PC-3 (cell line): ENCODE data around the gene ILDR1. TPM values are rescaled to one million over a fixed set of nuclear protein-coding genes. Genes with fewer than 3 reads are reported as not detected.

ENCODE experiments used
- ATAC-seq: fragments of 200-7000 bp; cut with Tn5 transposase; 2 replicates; pipeline ENCODE4 v1.9.1; 2020; ENCODE audit warnings: mild to moderate bottlenecking, moderate library complexity
- BruUV-seq: library from RNA; stranded (reverse); fragments of 400-500 nt; replicated peaks from 2 replicates; lab custom pipeline; 2021; lab: Mats Ljungman, UMichigan
- CTCF ChIA-PET: fragments of 300-600 bp; sonication (Branson Sonifier 250); formaldehyde crosslinking; loops from one replicate; lab custom pipeline; 2022; ENCODE audit warnings: antibody characterized with exemption; lab: Charles Lee
- POLR2A ChIA-PET: fragments of 300-600 bp; sonication (Branson Sonifier 250); formaldehyde crosslinking; loops from one replicate; lab custom pipeline; 2022; ENCODE audit warnings: antibody characterized with exemption; ENCODE audit not compliant: unreplicated experiment; lab: Charles Lee
- DNase-seq: peaks from one replicate; pipeline ENCODE4 v3.0.0-alpha.2; 2015
- H2AFZ ChIP-seq: fragments of 300-600 bp; sonication (generic); 2 replicates; pipeline ENCODE4 v1.6.0; 2016; ENCODE audit warnings: antibody characterized with exemption, low read length
- H3F3A ChIP-seq: fragments of 300-600 bp; sonication (generic); one replicate; pipeline ENCODE4 v1.6.0; 2017; ENCODE audit warnings: antibody characterized with exemption, low read length, control low read depth, mild to moderate bottlenecking; ENCODE audit not compliant: unreplicated experiment
- H3K27ac ChIP-seq: fragments of 300-600 bp; sonication (generic); 2 replicates; pipeline ENCODE4 v1.5.1; 2016; ENCODE audit warnings: mild to moderate bottlenecking, low read length
- H3K27me3 ChIP-seq: fragments of 300-600 bp; sonication (generic); 2 replicates; pipeline ENCODE4 v1.6.1; 2016; ENCODE audit warnings: low read length, mixed read lengths
- H3K36me3 ChIP-seq: fragments of 300-600 bp; sonication (generic); 2 replicates; pipeline ENCODE4 v1.6.1; 2016; ENCODE audit warnings: low read depth, mixed run types, low read length, mixed read lengths
- H3K4me1 ChIP-seq: fragments of 300-600 bp; sonication (generic); 2 replicates; pipeline ENCODE4 v1.5.1; 2016; ENCODE audit warnings: low read length; ENCODE audit not compliant: insufficient read depth
- H3K4me2 ChIP-seq: fragments of 300-600 bp; sonication (generic); 2 replicates; pipeline ENCODE4 v1.6.0; 2016; ENCODE audit warnings: low read length
- H3K4me3 ChIP-seq: fragments of 300-600 bp; sonication (generic); 2 replicates; pipeline ENCODE4 v1.5.1; 2016; ENCODE audit warnings: mild to moderate bottlenecking, low read length, mixed read lengths
- H3K79me2 ChIP-seq: fragments of 300-600 bp; sonication (generic); 2 replicates; pipeline ENCODE4 v1.6.1; 2017; ENCODE audit warnings: low read length, mixed read lengths
- H3K9ac ChIP-seq: fragments of 300-600 bp; sonication (generic); 2 replicates; pipeline ENCODE4 v1.6.0; 2016; ENCODE audit warnings: mild to moderate bottlenecking, low read length
- H3K9me2 ChIP-seq: fragments of 300-600 bp; sonication (generic); replicated peaks from 2 replicates; pipeline ENCODE4 v1.6.1; 2016; ENCODE audit warnings: mixed run types, low read length, mixed read lengths
- H3K9me3 ChIP-seq: fragments of 300-600 bp; sonication (generic); 2 replicates; pipeline ENCODE4 v1.6.1; 2016; ENCODE audit warnings: low read length, mixed read lengths
- H4K20me1 ChIP-seq: fragments of 300-600 bp; sonication (generic); 2 replicates; pipeline ENCODE4 v1.6.1; 2016; ENCODE audit warnings: low read length, mixed read lengths
- CTCF ChIP-seq: fragments of 300-600 bp; sonication (generic); conservative IDR thresholded peaks from 2 replicates; pipeline ENCODE4 v1.5.1; 2017; ENCODE audit warnings: antibody characterized with exemption, low read depth, mild to moderate bottlenecking, low read length
- EZH2 ChIP-seq: fragments of 300-600 bp; sonication (generic); IDR thresholded peaks from one replicate; pipeline ENCODE4 v1.6.1; 2017; ENCODE audit warnings: antibody characterized with exemption, mild to moderate bottlenecking, low read length; ENCODE audit not compliant: unreplicated experiment
- EZH2phosphoT487 ChIP-seq: fragments of 300-600 bp; sonication (generic); IDR thresholded peaks from 2 replicates; pipeline ENCODE4 v1.6.1; 2018; ENCODE audit warnings: mild to moderate bottlenecking, antibody characterized with exemption, low read length, borderline replicate concordance
- intact Hi-C: fragments of 100-400 bp; cut with micrococcal nuclease; formaldehyde crosslinking; loops from 2 replicates; pipeline ENCODE4 v1.9.0; 2023
- total RNA-seq: library from RNA; depleted of rRNA; stranded (reverse); fragments of >200 nt; gene quantifications from 2 replicates; pipeline ENCODE4 v1.2.3, GENCODE V29; 2014

Gene ILDR1
- total RNA-seq, 1 experiment from 2014 or later = 5.6 TPM

GRCh38 chr3:121998611-121999473 is 23.2 kb downstream of the ILDR1 start:
- Histone ChIP-seq H2AFZ (no peak overlapping the region), H3K36me3 (no peaks in the 10 kb centered on the region; the same call in 1 of the 2 replicates), H3K4me2 (0 out of 2 replicates have a peak overlapping the region, but pooled peaks have one; percentile 3), H3K9me3 (no peaks in the 10 kb centered on the region), H3K9me2 (no peaks in the 10 kb centered on the region), H3F3A (peaks cover 8% of the 10 kb centered on the region), H3K4me1 (peaks cover 63% of the 10 kb centered on the region), H3K79me2 (no peaks in the 10 kb centered on the region), H3K9ac (no peak overlapping the region), H3K4me3 (no peak overlapping the region), H4K20me1 (no peaks in the 10 kb centered on the region), H3K27ac (peak overlapping the region; percentile 31; the same call in 1 of the 2 replicates), H3K27me3 (no peaks in the 10 kb centered on the region)
- CTCF ChIA-PET = no interaction called here
- no peak for TF ChIP-seq EZH2phosphoT487
- no peak for TF ChIP-seq CTCF
- TF ChIP-seq EZH2 = no peak
- ATAC-seq (no peak), DNase-seq (no peak)
- POLR2A ChIA-PET = no interaction called here
- no TSS peak for BruUV-seq
- intact Hi-C loops = loop anchor here (5.0 to 10.0 kb wide), 3 partner anchors 254 to 452 kb away; partner anchors contain the start of genes GOLGB1 and POLQ

GRCh38 chr3:121998030-121998580 is 23.9 kb downstream of the ILDR1 start:
- no peak overlapping the region for H3K9ac ChIP-seq
- intact Hi-C loops = loop anchor here (5.0 to 10.0 kb wide), 3 partner anchors 253 to 451 kb away; partner anchors contain the start of genes GOLGB1 and POLQ
- peak; percentile 68 for DNase-seq

More at GRCh38 chr3:121998030-121998580, 23.9 kb downstream of the ILDR1 start:
- H3F3A ChIP-seq = peaks cover 8% of the 10 kb centered on the region
- TF ChIP-seq CTCF (no peak), EZH2 (no peak), EZH2phosphoT487 (no peak)
- peak; percentile 44 for ATAC-seq
- no peaks in the 10 kb centered on the region for H4K20me1 ChIP-seq
- CTCF ChIA-PET = no interaction called here
- POLR2A ChIA-PET = no interaction called here
- no peak overlapping the region for H2AFZ ChIP-seq
- peaks cover 55% of the 10 kb centered on the region for H3K4me1 ChIP-seq
- no peaks in the 10 kb centered on the region for H3K9me3 ChIP-seq
- H3K4me3 ChIP-seq = no peak overlapping the region
- H3K79me2 ChIP-seq = no peaks in the 10 kb centered on the region
- peak overlapping the region; percentile 31 for H3K27ac ChIP-seq
- no peaks in the 10 kb centered on the region for H3K27me3 ChIP-seq
- H3K4me2 ChIP-seq = peak overlapping the region; percentile 3; the same call in 1 of the 2 replicates
- no peaks in the 10 kb centered on the region; the same call in 1 of the 2 replicates for H3K36me3 ChIP-seq
- H3K9me2 ChIP-seq = no peaks in the 10 kb centered on the region
- no TSS peak for BruUV-seq
